Tibial nerve (tissue), 4 donors: Measurements from ENCODE around the gene FRAS1. TPM values are rescaled to one million over a fixed set of nuclear protein-coding genes. Genes with fewer than 3 reads are reported as not detected.

Experiments
- DNase-seq, 2 donors: peaks; one replicate each; pipeline ENCODE4 v3.0.0-alpha.2; 2019; ENCODE audit warnings: low spot score in 2 of 2
- H3K27ac ChIP-seq, 4 donors: fragments of 200-600 bp; sonication (generic) in 3 of 4; one replicate each; pipeline ENCODE4 v1.5.1; 2017 to 2019; ENCODE audit warnings: mild to moderate bottlenecking in 1 of 4
- H3K27me3 ChIP-seq, 2 donors: fragments of 200-600 bp; sonication (generic) in 1 of 2; one replicate each; pipeline versions ENCODE4 v1.5.1 to v1.6.0; 2017 to 2019
- H3K36me3 ChIP-seq, 3 donors: fragments of 200-600 bp; sonication (generic); one replicate each; pipeline ENCODE4 v1.5.1; 2018 to 2019
- H3K4me1 ChIP-seq, 4 donors: fragments of 200-600 bp; sonication (generic) in 3 of 4; one replicate each; pipeline ENCODE4 v1.5.1; 2017 to 2019
- H3K4me3 ChIP-seq, 4 donors: fragments of 200-600 bp; sonication (generic) in 3 of 4; one replicate each; pipeline ENCODE4 v1.5.1; 2017 to 2019; ENCODE audit warnings: mild to moderate bottlenecking in 1 of 4, moderate library complexity in 1 of 4
- H3K9me3 ChIP-seq, 4 donors: fragments of 200-600 bp; sonication (generic) in 3 of 4; one replicate each; pipeline ENCODE4 v1.5.1; 2017 to 2019
- EP300 ChIP-seq, 2 donors: sonication (generic); formaldehyde crosslinking; IDR thresholded peaks; one replicate each; pipeline ENCODE4 v1.6.1; 2017; ENCODE audit warnings: antibody characterized with exemption in 2 of 2, mild to moderate bottlenecking in 1 of 2
- POLR2A ChIP-seq, 2 donors: fragments of 450-650 bp; IDR thresholded peaks; one replicate each; pipeline ENCODE4 v1.6.1; 2017; ENCODE audit warnings: antibody characterized with exemption in 2 of 2, mild to moderate bottlenecking in 2 of 2, moderate library complexity in 2 of 2
- WGBS, 2 donors: methylation state at CpG; one replicate each; pipeline ENCODE4 v1.1.5; 2018; 5-methylcytosine and 5-hydroxymethylcytosine counted together
- total RNA-seq, 4 donors: library from RNA; depleted of rRNA; stranded (reverse); fragments of >200 nt; gene quantifications; one replicate each; pipeline ENCODE4 v1.1.0, GENCODE V29; 2016
- TF ChIP-seq, protein P1 (sequence below), 5 experiments: fragments of 200-600 bp in 3 of 5; fragments of 450-650 bp in 2 of 5; sonication (generic) in 3 of 5; IDR thresholded peaks; one replicate each; pipeline ENCODE4 v1.5.1; 2016 to 2019; ENCODE audit warnings: antibody characterized with exemption in 5 of 5, mild to moderate bottlenecking in 3 of 5, moderate library complexity in 2 of 5

Gene FRAS1
- total RNA-seq, 4 donors from 2014 or later, result 3.9 to 6.6 (median 5.1) TPM

GRCh38 chr4:78318126-78318525 lies 261.0 kb downstream of the FRAS1 start:
- TF ChIP-seq, protein P1, sequence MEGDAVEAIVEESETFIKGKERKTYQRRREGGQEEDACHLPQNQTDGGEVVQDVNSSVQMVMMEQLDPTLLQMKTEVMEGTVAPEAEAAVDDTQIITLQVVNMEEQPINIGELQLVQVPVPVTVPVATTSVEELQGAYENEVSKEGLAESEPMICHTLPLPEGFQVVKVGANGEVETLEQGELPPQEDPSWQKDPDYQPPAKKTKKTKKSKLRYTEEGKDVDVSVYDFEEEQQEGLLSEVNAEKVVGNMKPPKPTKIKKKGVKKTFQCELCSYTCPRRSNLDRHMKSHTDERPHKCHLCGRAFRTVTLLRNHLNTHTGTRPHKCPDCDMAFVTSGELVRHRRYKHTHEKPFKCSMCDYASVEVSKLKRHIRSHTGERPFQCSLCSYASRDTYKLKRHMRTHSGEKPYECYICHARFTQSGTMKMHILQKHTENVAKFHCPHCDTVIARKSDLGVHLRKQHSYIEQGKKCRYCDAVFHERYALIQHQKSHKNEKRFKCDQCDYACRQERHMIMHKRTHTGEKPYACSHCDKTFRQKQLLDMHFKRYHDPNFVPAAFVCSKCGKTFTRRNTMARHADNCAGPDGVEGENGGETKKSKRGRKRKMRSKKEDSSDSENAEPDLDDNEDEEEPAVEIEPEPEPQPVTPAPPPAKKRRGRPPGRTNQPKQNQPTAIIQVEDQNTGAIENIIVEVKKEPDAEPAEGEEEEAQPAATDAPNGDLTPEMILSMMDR (IDR thresholded peaks at IDR 0.05), result no peak
- TF ChIP-seq POLR2A (IDR thresholded peaks at IDR 0.05), result no peak
- TF ChIP-seq EP300 (IDR thresholded peaks at IDR 0.05), result no peak
- Histone ChIP-seq H3K27ac (no peak overlapping the region), H3K9me3 (no peaks in the 10 kb centered on the region), H3K4me3 (no peak overlapping the region), H3K4me1 (peaks cover 0 to 7% (median 0%) of the 10 kb centered on the region in 4 donors), H3K36me3 (peaks cover 0 to 4% (median 0%) of the 10 kb centered on the region in 3 donors), H3K27me3 (no peaks in the 10 kb centered on the region)
- DNase-seq, result no peak
- WGBS, 2 donors, result 62 to 68% methylated on average over 1 of the region's 1 CpG

DNA sequence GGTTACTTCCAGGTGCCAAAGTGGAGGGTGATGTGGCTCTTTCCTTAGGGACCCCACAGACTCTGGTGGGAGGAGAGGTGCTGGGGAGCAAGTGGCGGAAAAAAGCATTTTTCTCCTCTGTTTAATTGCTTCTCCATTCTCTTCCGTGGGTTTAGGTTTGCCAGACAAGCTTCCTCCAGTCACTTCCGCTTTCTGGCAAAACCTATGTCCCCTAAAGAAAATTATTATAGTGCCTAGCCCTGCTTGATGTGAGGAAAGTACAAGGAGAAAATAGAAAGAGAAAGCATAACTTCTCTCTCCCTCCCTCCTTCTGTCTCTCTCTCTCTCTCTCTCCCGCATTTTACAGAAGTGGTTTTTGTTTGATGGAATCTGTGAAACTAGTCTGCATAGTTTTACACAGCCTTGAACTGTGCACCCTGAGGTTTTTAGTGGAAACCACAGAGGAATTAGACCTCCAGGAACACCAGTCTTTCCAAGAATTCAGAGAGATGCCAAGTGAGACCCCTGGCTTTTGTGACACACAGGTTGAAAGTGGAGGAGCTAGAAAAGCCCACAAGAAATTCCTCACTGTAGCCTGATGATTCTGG lies 263.3 kb downstream of the FRAS1 start:
- H3K4me1 ChIP-seq, result peaks cover 0 to 7% (median 0%) of the 10 kb centered on the region in 4 donors
- H3K27ac ChIP-seq, result no peak overlapping the region
- no peaks in the 10 kb centered on the region for H3K27me3 ChIP-seq
- no peak for TF ChIP-seq EP300 (IDR thresholded peaks at IDR 0.05)
- TF ChIP-seq, protein P1 (IDR thresholded peaks at IDR 0.05), result no peak
- no peak for TF ChIP-seq POLR2A (IDR thresholded peaks at IDR 0.05)
- peaks cover 0 to 4% (median 0%) of the 10 kb centered on the region in 3 donors for H3K36me3 ChIP-seq
- no peak for DNase-seq
- 53 to 55% methylated on average over 4 of the region's 4 CpGs for WGBS, 2 donors
- H3K4me3 ChIP-seq, result no peak overlapping the region
- H3K9me3 ChIP-seq, result no peaks in the 10 kb centered on the region

- 88 to 89% methylated on average over 5 of the region's 5 CpGs for WGBS, 2 donors
- DNase-seq, result no peak
Observed at GRCh38 chr4:78322032-78322431, 264.9 kb downstream of the FRAS1 start.

GRCh38 chr4:78323439-78323838 lies 266.3 kb downstream of the FRAS1 start:
- Histone ChIP-seq H3K27ac (no peak overlapping the region), H3K27me3 (no peaks in the 10 kb centered on the region), H3K9me3 (no peaks in the 10 kb centered on the region), H3K4me3 (no peak overlapping the region), H3K4me1 (peaks cover 0 to 7% (median 0%) of the 10 kb centered on the region in 4 donors), H3K36me3 (no peaks in the 10 kb centered on the region)
- no peak for DNase-seq
- 84 to 87% methylated on average over 3 of the region's 3 CpGs for WGBS, 2 donors
- TF ChIP-seq, protein P1 (IDR thresholded peaks at IDR 0.05), result no peak
- TF ChIP-seq EP300 (IDR thresholded peaks at IDR 0.05) (no peak), POLR2A (IDR thresholded peaks at IDR 0.05) (no peak)

More at GRCh38 chr4:78322032-78322431, 264.9 kb downstream of the FRAS1 start:
- Histone ChIP-seq H3K4me1 (peaks cover 0 to 7% (median 0%) of the 10 kb centered on the region in 4 donors), H3K27me3 (no peaks in the 10 kb centered on the region), H3K36me3 (peaks cover 0 to 3% (median 0%) of the 10 kb centered on the region in 3 donors), H3K27ac (no peak overlapping the region), H3K4me3 (no peak overlapping the region), H3K9me3 (no peaks in the 10 kb centered on the region)
- TF ChIP-seq EP300 (IDR thresholded peaks at IDR 0.05) (no peak), POLR2A (IDR thresholded peaks at IDR 0.05) (no peak)
- TF ChIP-seq, protein P1 (IDR thresholded peaks at IDR 0.05), result no peak

- Histone ChIP-seq H3K27me3 (no peaks in the 10 kb centered on the region), H3K4me3 (no peak overlapping the region), H3K9me3 (no peaks in the 10 kb centered on the region), H3K27ac (no peak overlapping the region), H3K36me3 (no peaks in the 10 kb centered on the region), H3K4me1 (peaks cover 0 to 7% (median 0%) of the 10 kb centered on the region in 4 donors)
- 88 to 100% methylated on average over 1 of the region's 1 CpG for WGBS, 2 donors
- DNase-seq, result no peak
- TF ChIP-seq EP300 (IDR thresholded peaks at IDR 0.05) (no peak), POLR2A (IDR thresholded peaks at IDR 0.05) (no peak)
- TF ChIP-seq, protein P1 (IDR thresholded peaks at IDR 0.05), result no peak
Observed at GRCh38 chr4:78324625-78325024, 267.5 kb downstream of the FRAS1 start.
